SK-N-MC (cell line): ENCODE measurements around the gene SLC7A6OS.

Experiments
- EZH2 ChIP-seq: fragments of 200-600 bp; sonication (generic); IDR thresholded peaks from one replicate; pipeline ENCODE4 v1.6.1; 2017; ENCODE audit warnings: antibody characterized with exemption
- FOXP2 ChIP-seq: optimal IDR thresholded peaks from 2 replicates; pipeline ENCODE3; 2011; ENCODE audit warnings: mild to moderate bottlenecking, moderate library complexity; ENCODE audit not compliant: insufficient read depth; ENCODE audit errors: extremely low read length, control extremely low read depth
- POLR2AphosphoS5 ChIP-seq: IDR thresholded peaks from 2 replicates; pipeline ENCODE4 v1.6.1; 2012; ENCODE audit warnings: mild to moderate bottlenecking, low read depth, low read length, borderline replicate concordance

- TF ChIP-seq POLR2AphosphoS5 (no peak), EZH2 (no peak), FOXP2 (no peak)
These were observed 25.1 kb downstream of the SLC7A6OS start for GRCh38 chr16:68285683-68286082.
